COLO668 (cell line): Measurements from ENCODE around the gene UBE4A.
"Not testable (repeated sequence)": the region's sequence is repeated elsewhere in the genome, so short reads cannot be mapped to it uniquely, and the experiment has no call there.

ENCODE experiments used
- DNase-seq: peaks from one replicate; lab custom pipeline; 2025; ENCODE audit not compliant: unreplicated experiment; lab: John Stamatoyannopoulos, UW

Gene UBE4A

DNA sequence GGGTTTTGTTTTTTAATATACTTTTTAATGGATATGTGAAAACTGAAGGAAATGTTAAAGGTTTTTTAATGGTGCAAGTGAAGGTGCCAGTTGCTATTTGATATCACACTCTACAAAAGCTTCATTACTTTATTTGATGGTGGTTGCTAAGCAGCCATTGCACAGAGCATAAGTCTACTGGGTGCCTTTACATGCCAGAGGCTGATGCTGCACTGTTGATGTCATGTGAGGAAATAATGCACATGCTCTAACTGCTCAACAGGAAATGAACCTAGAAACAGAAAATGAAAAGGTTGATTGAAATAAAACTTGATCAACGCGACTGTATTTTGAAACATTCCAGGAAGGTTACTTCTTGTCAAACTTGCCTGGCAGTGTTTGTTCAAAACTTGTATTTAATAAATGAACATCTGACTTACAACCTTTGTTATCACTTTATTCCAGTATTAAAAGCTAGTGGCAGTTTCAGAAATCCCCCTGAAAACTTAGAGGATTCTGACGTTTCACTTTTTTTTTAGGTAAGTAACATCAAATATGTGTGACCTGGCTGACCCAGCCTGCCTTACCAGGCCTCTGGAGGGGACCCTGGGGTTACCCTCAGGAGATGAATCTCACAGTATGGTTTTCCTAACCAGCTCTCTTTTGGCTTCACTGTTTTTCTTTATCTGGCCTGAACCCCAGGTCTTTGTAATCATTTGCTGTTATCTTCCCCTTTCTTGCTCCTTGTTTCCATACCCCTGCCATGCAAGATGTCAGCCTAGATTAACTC lies 39.6 kb downstream of the UBE4A start:
- peak; percentile 3 for DNase-seq

DNA sequence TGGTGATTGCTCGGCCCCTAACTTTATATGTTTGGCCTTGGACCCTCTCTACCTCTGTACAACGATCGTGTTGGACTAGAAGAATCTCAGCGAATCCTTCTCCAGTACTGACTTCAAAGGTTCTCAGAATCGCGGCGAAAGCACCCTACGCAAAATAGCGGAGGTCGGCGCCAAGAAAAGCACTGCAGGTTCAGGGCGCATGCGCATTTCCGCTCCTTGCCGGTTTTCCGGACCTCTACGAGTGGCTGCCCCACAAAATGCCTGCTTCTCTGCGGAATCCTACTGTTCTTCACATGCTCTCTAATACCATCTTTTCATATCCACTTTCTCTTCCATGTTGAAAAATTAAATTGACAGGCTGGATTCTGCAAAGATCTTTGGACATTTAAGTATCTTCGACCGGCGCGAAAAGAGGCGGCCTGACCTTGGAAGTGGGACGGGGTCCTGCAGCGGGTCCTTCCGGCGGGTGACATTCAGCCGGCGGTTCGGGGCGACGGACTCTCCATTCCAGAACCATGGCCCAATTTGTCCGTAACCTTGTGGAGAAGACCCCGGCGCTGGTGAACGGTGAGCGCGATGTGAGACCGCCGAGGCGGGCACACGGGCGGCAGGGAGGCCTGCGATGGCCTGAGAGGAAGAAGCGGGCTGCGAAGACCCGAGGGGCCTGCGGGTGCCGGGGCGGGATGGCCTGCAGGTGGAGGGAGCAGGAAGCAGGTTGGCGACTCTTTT lies 41.9 kb downstream of the UBE4A start, which contains the start of gene ATP5MG:
Gene ATP5MG, plus strand, starts transcription at position 456 of the 729 bp plus-strand sequence. Its CDS starts 60 bp downstream, at position 516.
- peak; percentile 91 for DNase-seq

DNA sequence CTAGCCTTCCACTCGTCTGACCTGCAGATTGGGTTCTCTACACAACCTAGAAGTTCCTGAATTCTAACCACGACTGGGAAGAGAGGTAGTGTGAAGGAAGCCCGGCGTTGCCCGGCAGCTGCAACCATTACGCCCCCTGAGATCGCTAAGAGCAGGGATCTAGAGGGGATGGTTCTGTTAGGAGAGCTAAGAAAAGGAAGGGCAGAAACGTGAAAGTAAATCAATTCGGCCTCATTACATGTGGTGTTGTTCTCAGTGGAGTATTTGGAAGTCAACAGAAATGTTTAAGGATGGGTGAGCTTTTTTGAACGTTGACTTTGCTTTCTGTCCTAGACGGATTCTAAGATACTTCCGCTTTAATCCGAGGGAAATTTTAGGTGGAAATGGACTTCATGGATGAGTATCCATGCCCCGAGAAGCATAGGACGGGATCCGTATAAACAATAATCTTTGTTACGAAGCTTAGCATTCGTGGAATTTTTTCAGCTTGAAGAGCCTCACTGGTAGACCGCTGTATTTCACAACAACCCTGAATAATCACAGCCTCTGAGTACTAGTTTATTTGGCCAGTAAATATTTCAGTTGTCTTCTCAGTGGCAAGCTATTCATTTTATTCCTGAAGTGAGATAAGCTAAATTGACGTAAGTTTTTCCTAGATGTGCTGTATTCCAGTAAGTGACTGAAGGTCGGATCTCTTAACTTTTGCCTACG lies 42.6 kb downstream of the UBE4A start:
- no peak for DNase-seq

DNA sequence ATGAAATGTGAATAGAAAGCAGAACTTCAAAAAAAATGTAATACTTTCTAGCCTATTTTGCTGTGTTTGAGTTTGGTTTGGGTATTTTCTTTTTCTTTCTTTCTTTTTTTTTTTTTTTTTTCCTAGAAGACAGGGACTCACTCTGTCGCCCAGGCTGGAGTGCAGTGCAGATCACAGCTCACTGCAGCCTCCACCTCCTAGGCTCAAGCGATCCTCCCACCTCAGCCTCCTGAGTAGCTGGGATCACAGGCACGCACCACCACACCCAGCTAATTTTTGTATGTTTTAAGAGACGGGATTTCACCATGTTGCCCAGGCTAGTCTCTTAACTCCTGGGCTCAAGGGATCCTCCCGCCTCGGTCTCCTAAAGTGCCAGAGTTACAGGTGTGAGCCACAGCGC lies 43.2 kb downstream of the UBE4A start:
- DNase-seq, result not testable (repeated sequence)

DNA sequence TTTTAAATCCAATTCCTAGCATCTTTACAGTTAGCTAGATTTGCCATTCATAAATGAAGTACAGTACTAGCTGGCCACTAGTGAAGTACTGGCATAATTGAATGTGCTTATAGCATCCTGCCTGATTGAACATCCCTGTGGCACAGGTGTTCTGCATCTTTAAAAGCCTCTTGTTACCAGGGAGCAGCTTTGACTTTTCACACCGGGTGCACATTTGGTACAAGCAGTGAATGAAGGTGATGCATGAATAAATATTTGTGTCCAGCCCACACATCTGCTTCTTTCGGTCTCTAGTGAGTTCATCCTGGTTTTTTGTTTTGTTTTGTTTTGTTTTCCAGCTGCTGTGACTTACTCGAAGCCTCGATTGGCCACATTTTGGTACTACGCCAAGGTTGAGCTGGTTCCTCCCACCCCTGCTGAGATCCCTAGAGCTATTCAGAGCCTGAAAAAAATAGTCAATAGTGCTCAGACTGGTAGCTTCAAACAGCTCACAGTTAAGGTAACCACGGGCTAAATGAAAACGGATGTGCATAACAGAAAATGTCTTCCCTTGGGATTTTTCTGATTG lies 47.3 kb downstream of the UBE4A start:
- DNase-seq, result peak; percentile 50

DNA sequence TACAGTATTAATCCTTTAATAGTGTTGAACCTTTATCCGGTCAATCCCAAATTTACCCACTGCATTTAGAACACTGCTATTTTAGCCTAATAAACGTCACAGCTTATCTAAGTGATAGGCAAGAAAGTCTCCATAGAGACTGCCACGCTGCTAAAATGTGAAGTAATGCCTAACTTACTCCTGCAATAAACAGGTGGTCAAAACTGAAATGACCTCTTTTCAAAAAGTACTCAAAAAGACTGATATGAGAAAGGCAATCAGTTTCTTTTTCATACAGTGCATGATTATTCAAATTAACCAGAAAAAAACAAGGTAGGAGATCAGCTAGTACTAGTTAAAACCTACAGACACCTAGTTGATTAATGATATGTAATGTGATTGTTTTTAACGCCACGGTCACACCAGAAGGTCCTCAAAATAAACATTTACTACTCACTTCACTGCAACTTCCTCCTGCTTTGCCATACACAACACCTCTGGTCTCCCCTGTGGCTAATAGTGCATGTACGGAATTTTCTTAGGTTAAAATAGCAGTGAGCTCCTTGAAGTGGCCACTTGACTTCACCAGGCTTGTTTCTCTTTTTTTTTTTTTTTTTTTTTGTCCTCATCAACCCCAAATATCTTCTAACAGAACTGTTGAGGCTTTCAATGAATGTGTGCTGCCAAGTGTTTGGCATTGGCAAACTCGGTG lies 50.8 kb downstream of the UBE4A start:
- DNase-seq, result no peak

DNA sequence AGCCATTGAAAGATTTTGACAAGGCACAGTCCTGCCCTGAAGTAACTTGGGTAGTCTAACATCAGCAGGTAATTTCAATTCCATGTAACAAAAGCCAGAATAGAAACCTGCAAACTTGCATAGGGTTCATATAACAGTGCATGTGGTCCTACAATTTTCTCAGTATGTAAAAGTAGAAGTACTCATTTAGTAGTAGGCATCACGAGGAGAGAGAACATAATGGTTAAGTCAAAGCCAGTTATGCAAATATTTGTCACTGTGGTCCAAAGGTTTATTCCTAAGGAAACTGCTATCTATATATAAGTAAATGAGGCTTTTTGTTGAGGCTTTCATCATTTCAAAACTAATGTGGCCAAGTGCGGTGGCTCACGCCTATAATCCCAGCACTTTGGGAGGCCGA lies 52.1 kb downstream of the UBE4A start:
- no peak for DNase-seq

- DNase-seq, result no peak
These were observed 53.5 kb downstream of the UBE4A start for GRCh38 chr11:118412921-118413320.

DNA sequence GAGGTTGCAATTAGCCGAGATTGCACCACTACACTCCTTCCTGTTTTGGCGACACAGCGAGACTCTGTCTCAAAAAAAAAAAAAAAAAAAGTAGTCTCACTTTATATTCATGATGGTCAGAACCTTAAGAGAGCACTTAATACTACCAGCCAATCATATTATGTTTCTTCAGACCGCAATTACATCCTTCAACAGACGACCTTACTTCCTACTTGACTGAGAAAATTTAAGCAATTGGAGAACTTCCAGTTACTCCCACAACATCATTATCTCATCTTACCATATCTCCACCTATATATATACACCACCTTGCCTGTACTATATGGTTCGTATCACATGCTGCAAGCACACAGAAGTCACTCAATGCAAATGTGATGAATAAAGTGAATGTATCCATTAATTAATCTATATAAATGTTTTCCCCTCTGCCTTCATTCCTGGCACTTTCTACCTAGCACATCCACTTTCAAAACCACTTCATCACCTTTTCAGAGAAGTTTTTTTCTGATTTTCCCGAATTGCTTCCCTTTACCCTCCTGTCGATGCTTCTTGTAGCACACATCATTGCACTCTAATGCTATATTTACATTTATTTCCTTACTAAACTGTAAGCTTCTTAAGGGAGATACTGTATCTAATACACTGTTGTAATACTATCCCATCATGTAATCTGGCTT lies 55.8 kb downstream of the UBE4A start:
- DNase-seq, result no peak

GRCh38 chr11:118415739-118416068 lies 56.3 kb downstream of the UBE4A start:
- no peak for DNase-seq

- DNase-seq, result not testable (repeated sequence)
These were observed 57.5 kb downstream of the UBE4A start for GRCh38 chr11:118416900-118417299.

DNA sequence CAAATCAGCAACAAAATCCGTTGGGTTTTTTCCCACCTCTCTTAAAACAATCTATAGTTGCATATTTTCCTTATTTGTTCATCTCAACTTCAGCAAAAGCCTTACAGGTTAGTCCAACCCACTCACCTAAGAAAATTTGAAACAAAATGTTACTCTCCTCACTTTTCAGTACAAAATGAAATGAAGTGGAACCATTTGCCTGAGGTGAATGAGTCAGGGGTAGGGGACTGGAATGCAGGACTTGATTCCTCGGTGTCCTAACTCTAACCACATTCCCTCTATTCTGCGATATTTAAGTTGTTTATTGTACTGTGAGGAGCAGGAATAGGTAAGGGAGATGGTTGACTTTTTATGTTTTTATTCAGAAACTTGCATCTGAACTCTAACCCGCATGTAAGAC lies 58.4 kb downstream of the UBE4A start:
- DNase-seq, result no peak

GRCh38 chr11:118418766-118419165 lies 59.4 kb downstream of the UBE4A start:
- DNase-seq, result no peak

DNA sequence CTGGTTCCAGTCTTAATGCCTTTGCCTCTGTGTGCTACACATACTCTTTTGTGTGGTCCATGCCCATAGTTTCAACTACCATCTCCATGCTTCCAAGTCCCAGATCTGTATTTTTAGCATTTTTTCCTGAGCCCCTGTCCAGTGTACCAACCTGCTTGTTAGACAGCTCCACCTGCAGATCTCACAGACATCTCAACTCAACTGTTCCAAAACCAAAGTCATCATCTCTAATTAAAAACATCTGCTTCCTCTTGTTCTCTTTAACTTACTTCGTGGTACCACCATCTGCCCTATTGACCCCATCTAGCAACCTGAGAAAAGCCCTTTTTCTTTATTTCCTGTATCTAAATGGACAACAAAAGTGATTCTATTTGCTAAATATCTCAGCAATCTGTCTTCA lies 68.3 kb downstream of the UBE4A start:
- DNase-seq, result no peak

- DNase-seq, result no peak
These were observed 71.6 kb downstream of the UBE4A start for GRCh38 chr11:118430956-118431355.

DNA sequence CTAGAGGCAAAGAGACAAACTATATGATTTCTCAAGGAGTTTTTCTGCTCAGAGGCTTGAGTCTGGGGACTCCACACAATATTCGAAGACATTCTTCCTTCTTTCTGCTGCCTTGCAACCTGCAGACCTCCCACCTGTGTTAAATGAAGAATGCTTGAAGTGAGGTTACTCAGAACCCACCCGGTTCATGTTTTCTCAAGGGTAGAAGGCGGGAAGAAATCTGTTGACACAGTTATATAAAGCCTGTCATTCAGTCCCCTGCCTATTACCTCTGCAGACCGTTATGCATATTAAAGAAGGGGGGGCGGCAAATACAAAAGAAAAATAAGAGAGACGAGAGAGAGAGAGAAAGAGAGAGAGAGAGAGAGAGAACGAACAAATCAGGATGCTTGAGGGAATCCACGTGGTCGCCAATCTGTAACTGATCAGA lies 74.7 kb downstream of the UBE4A start:
- no peak for DNase-seq

DNA sequence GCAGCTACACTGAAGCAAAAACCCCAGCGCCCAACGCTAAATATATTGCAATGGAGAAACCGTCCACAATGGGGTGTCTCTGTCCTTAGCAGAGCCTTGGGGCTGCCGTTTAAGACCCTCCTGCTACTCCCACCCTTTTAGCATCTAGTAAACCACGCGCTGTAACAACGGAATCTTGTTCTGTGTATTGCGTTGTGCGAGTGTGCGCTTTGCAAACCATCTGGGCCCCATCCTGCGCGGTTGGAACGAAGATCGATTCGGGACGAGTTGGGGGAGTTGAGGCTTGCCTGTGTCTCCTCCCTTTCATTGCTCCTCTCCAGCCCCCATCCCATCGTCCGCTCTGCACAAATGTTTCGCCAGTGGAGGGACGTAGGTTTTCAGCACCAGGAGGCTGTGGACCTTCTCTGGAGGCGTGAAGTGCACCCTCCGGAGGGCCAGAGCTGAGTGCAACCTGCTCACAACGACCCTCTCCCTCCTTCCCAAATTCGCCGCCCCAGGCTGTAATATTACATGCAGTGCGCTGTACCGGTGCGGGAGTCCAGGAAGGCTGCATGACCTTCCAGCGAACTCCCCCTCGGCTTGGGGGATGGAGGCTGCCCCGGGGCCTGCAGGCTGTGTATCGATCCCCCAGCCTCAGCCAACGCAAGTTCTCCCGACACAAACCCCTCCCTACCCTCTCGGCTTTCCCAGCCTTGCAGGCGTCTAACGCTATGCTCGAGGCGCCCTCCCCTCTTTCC lies 75.3 kb downstream of the UBE4A start:
- peak; percentile 54 for DNase-seq

DNA sequence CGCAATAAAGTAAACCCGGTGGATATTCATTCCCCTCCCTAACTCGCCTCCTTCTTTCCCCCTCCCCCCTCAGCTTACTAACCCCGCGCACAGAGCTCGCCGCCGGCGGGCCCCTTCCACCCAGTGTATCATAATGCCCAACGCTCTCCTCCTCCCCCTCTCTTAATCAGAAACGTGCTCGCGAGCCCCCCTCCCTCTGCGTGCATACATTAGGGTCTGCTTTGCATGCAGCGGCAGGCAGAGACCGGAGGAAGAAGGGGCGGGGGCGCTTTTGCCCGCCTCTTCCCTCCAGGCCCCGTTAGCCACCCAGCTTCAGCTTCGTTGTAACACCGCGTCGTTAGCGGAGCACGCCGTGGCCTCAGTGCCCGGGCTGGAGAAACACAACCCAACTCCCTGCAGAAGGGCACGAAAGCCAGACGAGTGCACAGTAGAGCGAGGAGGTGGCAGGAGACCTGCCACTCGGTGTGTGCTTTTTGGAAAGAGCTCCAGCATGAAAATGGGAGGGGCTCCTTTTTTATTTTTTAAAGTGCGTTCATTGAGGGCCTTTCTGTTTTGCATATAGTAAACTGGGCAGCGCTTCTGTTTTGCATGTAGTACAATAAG lies 76.0 kb downstream of the UBE4A start:
- DNase-seq, result peak; percentile 69

DNA sequence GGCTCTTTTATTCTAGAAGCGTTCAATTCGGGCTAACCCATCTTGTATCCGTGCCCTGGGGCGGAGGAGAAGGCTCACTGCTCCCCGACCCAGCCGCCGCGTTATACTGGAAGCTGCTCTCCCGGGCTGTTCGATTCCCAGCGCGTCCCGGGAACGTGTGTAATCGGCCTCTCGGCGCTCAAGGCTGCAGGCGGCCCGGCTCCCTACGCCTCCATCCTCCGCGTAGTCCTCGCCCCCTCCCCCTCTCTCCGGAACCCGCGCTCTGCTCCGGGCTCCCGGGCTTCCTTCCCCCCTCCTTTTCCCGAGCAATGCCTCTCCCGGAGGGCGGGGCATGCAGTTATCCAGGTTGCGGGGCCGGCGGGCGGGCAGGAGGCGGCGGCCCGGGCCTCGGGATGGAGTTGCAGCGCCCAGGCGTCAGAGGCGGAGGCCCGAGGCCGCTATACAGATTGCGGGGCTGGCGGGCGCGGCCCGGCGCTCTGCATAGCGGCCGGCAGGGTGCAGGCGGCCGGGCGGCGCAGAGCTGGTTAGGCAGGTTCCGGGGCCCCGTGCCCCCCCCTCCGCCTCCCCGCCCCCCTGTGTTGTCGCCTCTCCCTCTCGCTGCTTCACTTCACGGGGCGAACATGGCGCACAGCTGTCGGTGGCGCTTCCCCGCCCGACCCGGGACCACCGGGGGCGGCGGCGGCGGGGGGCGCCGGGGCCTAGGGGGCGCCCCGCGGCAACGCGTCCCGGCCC lies 76.7 kb downstream of the UBE4A start, which contains the start of gene KMT2A:
Gene KMT2A, plus strand, starts transcription at position 600 of the 732 bp plus-strand sequence. Its CDS starts 21 bp downstream, at position 621.
- DNase-seq, result peak; percentile 98
